IMR-90 (cell line): ENCODE results near the gene GOT1. TPM values are rescaled to one million over a fixed set of nuclear protein-coding genes. Genes with fewer than 3 reads are reported as not detected.

ENCODE experiments used
- ATAC-seq: fragments of 200-7000 bp; cut with Tn5 transposase; 2 replicates; pipeline ENCODE4 v1.9.1; 2020; ENCODE audit warnings: low read depth, mild to moderate bottlenecking, moderate library complexity
- BruUV-seq: library from RNA; stranded (reverse); fragments of 400-500 nt; replicated peaks from 2 replicates; lab custom pipeline; 2021; lab: Mats Ljungman, UMichigan
- CTCF ChIA-PET: fragments of 300-600 bp; formaldehyde crosslinking; extraction: SDS; loops from one replicate; lab custom pipeline; 2021; ENCODE audit warnings: antibody characterized with exemption; lab: Yijun Ruan, JAX
- POLR2A ChIA-PET: fragments of 300-600 bp; sonication (Branson Sonifier 250); formaldehyde crosslinking; loops from one replicate; lab custom pipeline; 2022; ENCODE audit warnings: antibody characterized with exemption; ENCODE audit not compliant: unreplicated experiment; lab: Charles Lee
- DNase-seq: peaks from one replicate; pipeline ENCODE4 v3.0.0; 2013
- H2AFZ ChIP-seq: replicated peaks from 2 replicates; pipeline ENCODE3; 2013; ENCODE audit warnings: low read length, mild to moderate bottlenecking; ENCODE audit not compliant: poor library complexity
- H2AK5ac ChIP-seq: 2 replicates; pipeline ENCODE4 v1.6.1; 2013; ENCODE audit warnings: low read depth, low read length, inconsistent platforms
- H2AK9ac ChIP-seq: replicated peaks from 2 replicates; pipeline ENCODE3; 2013; ENCODE audit warnings: mild to moderate bottlenecking, low read depth, low read length, moderate library complexity; ENCODE audit not compliant: poor library complexity
- H2BK120ac ChIP-seq: 2 replicates; pipeline ENCODE4 v1.6.1; 2013; ENCODE audit warnings: low read depth, low read length, inconsistent platforms
- H2BK15ac ChIP-seq: 3 replicates; pipeline ENCODE4 v1.6.1; 2013; ENCODE audit warnings: low read depth, low read length, inconsistent platforms
- H2BK20ac ChIP-seq: 2 replicates; pipeline ENCODE4 v1.6.1; 2013; ENCODE audit warnings: low read depth, mild to moderate bottlenecking, inconsistent platforms, low read length, moderate library complexity
- H2BK5ac ChIP-seq: 2 replicates; pipeline ENCODE4 v1.6.1; 2013; ENCODE audit warnings: mild to moderate bottlenecking, low read depth, low read length, inconsistent platforms; ENCODE audit not compliant: poor library complexity, severe bottlenecking
- H3K14ac ChIP-seq: replicated peaks from 2 replicates; pipeline ENCODE4 v1.6.1; 2013; ENCODE audit warnings: low read depth, low read length, inconsistent platforms
- H3K18ac ChIP-seq: 2 replicates; pipeline ENCODE4 v1.6.1; 2013; ENCODE audit warnings: low read depth, low read length, control low read depth
- H3K23ac ChIP-seq: 2 replicates; pipeline ENCODE4 v1.6.1; 2013; ENCODE audit warnings: low read depth, low read length, inconsistent platforms
- H3K27ac ChIP-seq: 2 replicates; pipeline ENCODE4 v1.5.1; 2013; ENCODE audit warnings: mild to moderate bottlenecking, control low read depth, low read length; ENCODE audit not compliant: insufficient read depth
- H3K27me3 ChIP-seq: 2 replicates; pipeline ENCODE4 v1.6.1; 2013; ENCODE audit warnings: low read length; ENCODE audit not compliant: control insufficient read depth, insufficient read depth
- H3K36me3 ChIP-seq: 2 replicates; pipeline ENCODE4 v1.6.1; 2013; ENCODE audit warnings: low read length, mixed read lengths; ENCODE audit not compliant: control insufficient read depth, insufficient read depth
- H3K4ac ChIP-seq: 2 replicates; pipeline ENCODE4 v1.6.1; 2013; ENCODE audit warnings: low read depth, low read length, inconsistent platforms
- H3K4me1 ChIP-seq: 2 replicates; pipeline ENCODE4 v1.6.1; 2013; ENCODE audit warnings: low read length, mixed read lengths; ENCODE audit not compliant: control insufficient read depth, insufficient read depth
- H3K4me2 ChIP-seq: 2 replicates; pipeline ENCODE4 v1.6.1; 2013; ENCODE audit warnings: low read depth, mild to moderate bottlenecking, control low read depth, low read length, moderate library complexity
- H3K4me3 ChIP-seq: 2 replicates; pipeline ENCODE4 v1.5.1; 2013; ENCODE audit warnings: low read depth, mild to moderate bottlenecking, control low read depth, low read length, moderate library complexity; ENCODE audit not compliant: insufficient read depth
- H3K56ac ChIP-seq: 2 replicates; pipeline ENCODE4 v1.6.1; 2013; ENCODE audit warnings: low read length, inconsistent platforms; ENCODE audit not compliant: insufficient read depth; ENCODE audit errors: extremely low read depth
- H3K79me1 ChIP-seq, 2 experiments: 2 replicates each; pipeline ENCODE4 v1.6.1; 2013; ENCODE audit warnings: low read length in 2 of 2, inconsistent platforms in 1 of 2, low read depth in 1 of 2
- H3K9ac ChIP-seq: 2 replicates; pipeline ENCODE4 v1.6.1; 2013; ENCODE audit warnings: low read depth, low read length, control low read depth
- H3K9me1 ChIP-seq: 2 replicates; pipeline ENCODE4 v1.6.1; 2013; ENCODE audit warnings: low read length, inconsistent platforms; ENCODE audit not compliant: insufficient read depth
- H3K9me3 ChIP-seq: 2 replicates; pipeline ENCODE4 v1.6.1; 2013; ENCODE audit warnings: low read length; ENCODE audit not compliant: control insufficient read depth, insufficient read depth
- H4K20me1 ChIP-seq: 2 replicates; pipeline ENCODE4 v1.6.1; 2013; ENCODE audit warnings: low read length, inconsistent platforms; ENCODE audit not compliant: insufficient read depth
- H4K5ac ChIP-seq: 2 replicates; pipeline ENCODE4 v1.6.1; 2013; ENCODE audit warnings: mild to moderate bottlenecking, low read depth, low read length, control low read depth
- H4K8ac ChIP-seq, 2 experiments: 2 replicates each; pipeline ENCODE4 v1.6.1; 2013; ENCODE audit warnings: low read depth in 2 of 2, low read length in 2 of 2, control low read depth in 1 of 2, inconsistent platforms in 1 of 2
- H4K91ac ChIP-seq: 2 replicates; pipeline ENCODE4 v1.6.1; 2013; ENCODE audit warnings: low read depth, low read length, inconsistent platforms; ENCODE audit not compliant: insufficient read depth
- CTCF ChIP-seq: conservative IDR thresholded peaks from 2 replicates; pipeline ENCODE4 v1.5.1; 2012; ENCODE audit warnings: mild to moderate bottlenecking, low read depth, low read length, improper control_type of control experiment
- ELK1 ChIP-seq: fragments of 150-350 bp; IDR thresholded peaks from 2 replicates; pipeline ENCODE4 v1.6.1; 2016; ENCODE audit warnings: low read depth, mild to moderate bottlenecking, low read length, moderate library complexity, borderline replicate concordance
- FOS ChIP-seq: fragments of 150-350 bp; IDR thresholded peaks from 2 replicates; pipeline ENCODE4 v1.6.1; 2016; ENCODE audit warnings: low read depth, low read length
- NFE2L2 ChIP-seq: fragments of 150-350 bp; IDR thresholded peaks from 2 replicates; pipeline ENCODE4 v1.6.1; 2016; ENCODE audit warnings: low read depth, mild to moderate bottlenecking, low read length
- RAD21 ChIP-seq: IDR thresholded peaks from 2 replicates; pipeline ENCODE4 v1.6.1; 2012; ENCODE audit warnings: low read length, improper control_type of control experiment
- RFX5 ChIP-seq: IDR thresholded peaks from 2 replicates; pipeline ENCODE4 v1.8.0; 2012; ENCODE audit warnings: low read depth, mild to moderate bottlenecking, low read length, moderate library complexity
- USF2 ChIP-seq: fragments of 150-350 bp; IDR thresholded peaks from 2 replicates; pipeline ENCODE4 v1.6.1; 2017; ENCODE audit warnings: mild to moderate bottlenecking, antibody characterized with exemption, low read length, low read depth
- WGBS, 2 experiments: methylation state at CpG; one replicate each; pipeline versions ENCODE4 v1.1.5 to v1.1.7; 2013; ENCODE audit warnings: missing lambda C conversion rate in 2 of 2; ENCODE audit not compliant: insufficient read length in 1 of 2; ENCODE audit errors: extremely low coverage in 2 of 2; 5-methylcytosine and 5-hydroxymethylcytosine counted together
- dilution Hi-C: fragments of 300-500 bp; cut with HindIII; formaldehyde crosslinking; loops from one replicate; pipeline ENCODE4 v1.14.3; 2018; ENCODE audit warnings: low sequenced_read_pairs; ENCODE audit not compliant: unreplicated experiment
- in situ Hi-C: fragments of 300-500 bp; cut with MboI; formaldehyde crosslinking; loops from 3 replicates; pipeline ENCODE4 v1.14.3; 2019; ENCODE audit warnings: low sequenced_read_pairs, inconsistent platforms, mixed read lengths
- intact Hi-C: fragments of 100-400 bp; cut with micrococcal nuclease; formaldehyde crosslinking; loops from 2 replicates; pipeline ENCODE4 v1.10.0; 2022
- polyA plus RNA-seq, 3 experiments: library from polyadenylated mRNA; depleted of rRNA; stranded (reverse); fragments of >200 nt; gene quantifications; 2 replicates each; pipeline ENCODE4 v1.2.3, GENCODE V29; 2012; ENCODE audit warnings: low replicate concordance in 1 of 3
- total RNA-seq: library from RNA; depleted of rRNA; stranded (reverse); fragments of >200 nt; gene quantifications from 2 replicates; pipeline ENCODE4 v1.2.3, GENCODE V29; 2012

Gene GOT1
- total and polyA plus RNA-seq, 2 of the 4 experiments (the other 2 are of a cell fraction): 29.4 to 46.1 TPM

GRCh38 chr10:99353182-99353581 lies 77.2 kb downstream of the GOT1 start:
- H4K5ac ChIP-seq: no peak overlapping the region
- no peak overlapping the region for H2BK120ac ChIP-seq
- H3K23ac ChIP-seq: no peak overlapping the region
- H3K4me3 ChIP-seq: no peak overlapping the region
- H3K27me3 ChIP-seq: no peaks in the 10 kb centered on the region; the same call in 1 of the 2 replicates
- no TSS peak for BruUV-seq
- H3K14ac ChIP-seq: no peak overlapping the region
- no peaks in the 10 kb centered on the region for H3K9me1 ChIP-seq
- no peaks in the 10 kb centered on the region for H3K79me1 ChIP-seq
- H4K91ac ChIP-seq: no peak overlapping the region
- H3K18ac ChIP-seq: no peak overlapping the region
- no peak for DNase-seq
- ChIA-PET CTCF (no interaction called here), POLR2A (no interaction called here)
- no peak overlapping the region for H3K4ac ChIP-seq
- no peak for TF ChIP-seq ELK1
- no peak for TF ChIP-seq RAD21
- no peak for TF ChIP-seq FOS
- TF ChIP-seq NFE2L2: no peak
- no peak for TF ChIP-seq RFX5
- no peak for TF ChIP-seq CTCF
- no peak for TF ChIP-seq USF2
- ATAC-seq: no peak
- no peak overlapping the region for H2AFZ ChIP-seq
- no peak overlapping the region for H4K8ac ChIP-seq
- WGBS, 2 experiments: no CpG with 5 or more reads among the region's 1 CpG
- in situ Hi-C loops (no loop called here), dilution Hi-C loops (no loop called here), intact Hi-C loops (no loop called here)
- no peaks in the 10 kb centered on the region for H3K4me1 ChIP-seq
- no peak overlapping the region for H2BK20ac ChIP-seq
- no peak overlapping the region for H3K4me2 ChIP-seq
- H3K9me3 ChIP-seq: no peaks in the 10 kb centered on the region
- H4K20me1 ChIP-seq: no peaks in the 10 kb centered on the region
- no peak overlapping the region for H3K9ac ChIP-seq
- H2AK9ac ChIP-seq: no peak overlapping the region
- H3K56ac ChIP-seq: no peak overlapping the region
- no peak overlapping the region for H2BK15ac ChIP-seq
- H2BK5ac ChIP-seq: no peak overlapping the region
- no peaks in the 10 kb centered on the region for H3K36me3 ChIP-seq
- no peak overlapping the region for H3K27ac ChIP-seq
- no peak overlapping the region for H2AK5ac ChIP-seq
